HG02642 (cell line): ENCODE measurements around the gene RDH8.

Experiments
- ATAC-seq: cut with Tn5 transposase; IDR thresholded peaks from one replicate; pipeline ENCODE4 v1.9.1; 2021; ENCODE audit warnings: mild to moderate bottlenecking; ENCODE audit not compliant: unreplicated experiment, poor library complexity

Gene RDH8

GRCh38 chr19:10013316-10013715 is at the start of gene RDH8:
RDH8 (plus strand) TSS chr19:10013483; CDS start chr19:10013498, 15 bp downstream.
- ATAC-seq = no peak

GRCh38 chr19:9966024-9966423 is 47.3 kb upstream of the RDH8 start:
- no peak for ATAC-seq

GRCh38 chr19:9966448-9966847 is 46.8 kb upstream of the RDH8 start:
- ATAC-seq = no peak

GRCh38 chr19:9967326-9967725 is 46.0 kb upstream of the RDH8 start:
- no peak for ATAC-seq

- no peak for ATAC-seq
Measured at GRCh38 chr19:9968820-9969687, 44.2 kb upstream of the RDH8 start.

GRCh38 chr19:9969688-9969975 is 43.7 kb upstream of the RDH8 start:
- ATAC-seq = no peak

GRCh38 chr19:9970481-9970880 is 42.8 kb upstream of the RDH8 start:
- no peak for ATAC-seq

- no peak for ATAC-seq
Measured at GRCh38 chr19:9971166-9971897, 42.0 kb upstream of the RDH8 start.

GRCh38 chr19:9972103-9972502 is 41.2 kb upstream of the RDH8 start:
- no peak for ATAC-seq

- ATAC-seq = no peak
Measured at GRCh38 chr19:9981406-9982260, 31.6 kb upstream of the RDH8 start.

GRCh38 chr19:9986787-9987281 is 26.4 kb upstream of the RDH8 start:
- ATAC-seq = no peak

GRCh38 chr19:9989504-9989903 is 23.8 kb upstream of the RDH8 start:
- ATAC-seq = no peak

- no peak for ATAC-seq
Measured at GRCh38 chr19:9991425-9992191, 21.7 kb upstream of the RDH8 start.

GRCh38 chr19:9995084-9995483 is 18.2 kb upstream of the RDH8 start:
- ATAC-seq = no peak

GRCh38 chr19:9995999-9996398 is 17.3 kb upstream of the RDH8 start:
- no peak for ATAC-seq

GRCh38 chr19:9996541-9996940 is 16.7 kb upstream of the RDH8 start:
- no peak for ATAC-seq

- no peak for ATAC-seq
Measured at GRCh38 chr19:10000171-10000826, 13.0 kb upstream of the RDH8 start.

GRCh38 chr19:10001899-10002298 is 11.4 kb upstream of the RDH8 start:
- no peak for ATAC-seq

GRCh38 chr19:10003271-10003670 is 10.0 kb upstream of the RDH8 start:
- no peak for ATAC-seq
